ENCODE results near the gene PRKG1.

PRKG1 gene

DNA sequence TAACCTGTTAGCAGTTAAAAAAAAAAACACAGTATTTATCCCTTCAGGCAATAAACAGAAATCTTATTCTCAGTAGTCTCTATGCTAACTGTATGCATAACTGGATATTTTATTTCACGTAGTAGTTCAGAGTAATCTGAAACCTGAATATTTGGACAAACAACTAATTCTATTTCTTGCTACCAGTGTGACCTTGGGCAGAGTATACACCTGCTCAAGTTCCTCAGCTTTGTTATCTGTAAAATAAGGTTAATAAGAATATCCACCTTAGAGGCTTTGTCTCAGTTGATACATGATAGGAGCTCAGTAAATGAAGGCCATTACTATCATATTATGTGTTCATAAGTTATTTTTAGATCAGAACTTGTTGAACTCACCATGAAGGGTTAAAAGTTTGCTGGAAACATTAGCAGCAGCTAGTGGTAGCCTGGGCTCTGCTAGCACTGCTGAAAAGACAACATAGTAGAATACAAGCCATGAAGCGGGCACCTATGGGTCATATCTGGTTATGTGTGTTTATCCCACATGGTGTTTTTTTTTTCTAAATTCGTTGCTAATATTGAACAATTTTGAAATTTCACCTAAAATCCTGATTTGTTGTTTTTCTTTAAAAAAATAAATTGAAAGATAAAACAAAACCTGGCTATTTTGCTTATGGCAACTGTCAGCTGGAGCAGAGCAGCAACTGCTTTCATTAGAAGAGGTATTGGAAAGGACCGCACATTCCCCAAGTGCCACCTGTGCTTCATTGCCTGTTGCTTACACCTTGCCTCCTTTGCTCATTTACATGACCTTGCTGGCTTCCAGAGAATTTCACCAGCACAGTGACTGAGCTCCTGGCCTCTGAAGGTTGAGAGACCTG is 303.0 kb downstream of the PRKG1 start:
- TF ChIP-seq, protein P1, sequence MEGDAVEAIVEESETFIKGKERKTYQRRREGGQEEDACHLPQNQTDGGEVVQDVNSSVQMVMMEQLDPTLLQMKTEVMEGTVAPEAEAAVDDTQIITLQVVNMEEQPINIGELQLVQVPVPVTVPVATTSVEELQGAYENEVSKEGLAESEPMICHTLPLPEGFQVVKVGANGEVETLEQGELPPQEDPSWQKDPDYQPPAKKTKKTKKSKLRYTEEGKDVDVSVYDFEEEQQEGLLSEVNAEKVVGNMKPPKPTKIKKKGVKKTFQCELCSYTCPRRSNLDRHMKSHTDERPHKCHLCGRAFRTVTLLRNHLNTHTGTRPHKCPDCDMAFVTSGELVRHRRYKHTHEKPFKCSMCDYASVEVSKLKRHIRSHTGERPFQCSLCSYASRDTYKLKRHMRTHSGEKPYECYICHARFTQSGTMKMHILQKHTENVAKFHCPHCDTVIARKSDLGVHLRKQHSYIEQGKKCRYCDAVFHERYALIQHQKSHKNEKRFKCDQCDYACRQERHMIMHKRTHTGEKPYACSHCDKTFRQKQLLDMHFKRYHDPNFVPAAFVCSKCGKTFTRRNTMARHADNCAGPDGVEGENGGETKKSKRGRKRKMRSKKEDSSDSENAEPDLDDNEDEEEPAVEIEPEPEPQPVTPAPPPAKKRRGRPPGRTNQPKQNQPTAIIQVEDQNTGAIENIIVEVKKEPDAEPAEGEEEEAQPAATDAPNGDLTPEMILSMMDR (IDR thresholded peaks at IDR 0.05; ENCODE audit: low read depth, low read length): no peak
- no peak for DNase-seq
- Histone ChIP-seq H3K9me3 (ENCODE audit: severe bottlenecking) (no peaks in the 10 kb centered on the region), H3K4me3 (ENCODE audit: low read depth, low read length) (no peak overlapping the region), H3K36me3 (no peaks in the 10 kb centered on the region), H3K27ac (no peak overlapping the region), H3K27me3 (ENCODE audit: insufficient read depth, low read depth, severe bottlenecking) (no peaks in the 10 kb centered on the region)

GRCh38 chr10:51377932-51378599 is 303.8 kb downstream of the PRKG1 start:
- Histone ChIP-seq H3K9me3 (ENCODE audit: severe bottlenecking) (no peaks in the 10 kb centered on the region), H3K27ac (no peak overlapping the region), H3K27me3 (ENCODE audit: insufficient read depth, low read depth, severe bottlenecking) (no peaks in the 10 kb centered on the region)

GRCh38 chr10:51382181-51382580 is 307.9 kb downstream of the PRKG1 start:
- no peaks in the 10 kb centered on the region for H3K27me3 ChIP-seq (ENCODE audit: insufficient read depth, low read depth, severe bottlenecking)
- no peaks in the 10 kb centered on the region for H3K9me3 ChIP-seq (ENCODE audit: severe bottlenecking)
- TF ChIP-seq, protein P1 (IDR thresholded peaks at IDR 0.05; ENCODE audit: low read depth, low read length): no peak
- no peaks in the 10 kb centered on the region for H3K36me3 ChIP-seq
- no peak for DNase-seq
- H3K27ac ChIP-seq: no peak overlapping the region
- no peak overlapping the region for H3K4me3 ChIP-seq (ENCODE audit: low read depth, low read length)

More at GRCh38 chr10:51377932-51378599, 303.8 kb downstream of the PRKG1 start:
- DNase-seq: no peak
- H3K36me3 ChIP-seq: no peaks in the 10 kb centered on the region
- TF ChIP-seq, protein P1 (IDR thresholded peaks at IDR 0.05; ENCODE audit: low read depth, low read length): no peak
- H3K4me3 ChIP-seq (ENCODE audit: low read depth, low read length): no peak overlapping the region

DNA sequence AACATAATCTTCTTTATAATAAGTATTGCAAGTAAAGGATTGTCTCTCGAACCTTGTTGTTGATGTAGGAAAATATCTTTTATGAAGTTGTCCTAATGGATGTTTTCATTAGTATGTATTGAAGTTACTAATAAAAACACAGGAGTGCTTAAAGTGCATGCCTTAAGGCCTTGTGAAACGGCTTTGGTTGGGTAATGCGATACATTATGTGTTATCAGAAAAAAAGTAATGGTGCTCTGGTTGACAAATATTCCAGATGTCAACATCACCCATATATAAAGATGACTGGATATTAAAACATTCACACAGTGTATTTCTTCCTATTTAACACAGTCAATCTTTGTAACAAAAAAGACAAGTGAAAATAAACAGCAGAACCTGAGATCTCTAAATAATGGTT is 310.7 kb downstream of the PRKG1 start:
- Histone ChIP-seq H3K4me3 (ENCODE audit: low read depth, low read length) (no peak overlapping the region), H3K27ac (no peak overlapping the region), H3K36me3 (no peaks in the 10 kb centered on the region), H3K9me3 (ENCODE audit: severe bottlenecking) (no peaks in the 10 kb centered on the region), H3K27me3 (ENCODE audit: insufficient read depth, low read depth, severe bottlenecking) (no peaks in the 10 kb centered on the region)
- TF ChIP-seq, protein P1 (IDR thresholded peaks at IDR 0.05; ENCODE audit: low read depth, low read length): no peak
- DNase-seq: no peak

- DNase-seq: no peak
- Histone ChIP-seq H3K27me3 (ENCODE audit: insufficient read depth, low read depth, severe bottlenecking) (no peaks in the 10 kb centered on the region), H3K4me3 (ENCODE audit: low read depth, low read length) (no peak overlapping the region), H3K27ac (no peak overlapping the region), H3K36me3 (no peaks in the 10 kb centered on the region), H3K9me3 (ENCODE audit: severe bottlenecking) (no peaks in the 10 kb centered on the region)
- TF ChIP-seq, protein P1 (IDR thresholded peaks at IDR 0.05; ENCODE audit: low read depth, low read length): no peak
Measured at GRCh38 chr10:51386248-51386885, 312.1 kb downstream of the PRKG1 start.

Data from WERI-Rb-1 (cell line).